HUES6 (cell line): ENCODE measurements around the gene AOAH.
"Not testable (repeated sequence)": the region's sequence is repeated elsewhere in the genome, so short reads cannot be mapped to it uniquely, and the experiment has no call there.

ENCODE experiments used
- H3K27ac ChIP-seq: 2 replicates; pipeline ENCODE4 v1.7.0; 2013; ENCODE audit warnings: low read depth, mild to moderate bottlenecking, low read length, inconsistent platforms
- H3K27me3 ChIP-seq: 2 replicates; pipeline ENCODE4 v1.6.1; 2013; ENCODE audit warnings: low read length; ENCODE audit not compliant: control insufficient read depth, insufficient read depth
- H3K36me3 ChIP-seq: 2 replicates; pipeline ENCODE4 v1.6.1; 2013; ENCODE audit warnings: low read length; ENCODE audit not compliant: control insufficient read depth, insufficient read depth
- H3K4me1 ChIP-seq: 2 replicates; pipeline ENCODE4 v1.6.1; 2013; ENCODE audit warnings: low read length; ENCODE audit not compliant: control insufficient read depth, insufficient read depth
- H3K4me3 ChIP-seq: 2 replicates; pipeline ENCODE4 v1.5.1; 2013; ENCODE audit warnings: low read depth, low read length
- H3K9ac ChIP-seq: one replicate; pipeline ENCODE4 v1.6.1; 2013; ENCODE audit warnings: mild to moderate bottlenecking, low read length
- H3K9me3 ChIP-seq: 2 replicates; pipeline ENCODE4 v1.6.1; 2013; ENCODE audit warnings: low read depth, low read length; ENCODE audit not compliant: control insufficient read depth, insufficient read depth

The AOAH gene

DNA sequence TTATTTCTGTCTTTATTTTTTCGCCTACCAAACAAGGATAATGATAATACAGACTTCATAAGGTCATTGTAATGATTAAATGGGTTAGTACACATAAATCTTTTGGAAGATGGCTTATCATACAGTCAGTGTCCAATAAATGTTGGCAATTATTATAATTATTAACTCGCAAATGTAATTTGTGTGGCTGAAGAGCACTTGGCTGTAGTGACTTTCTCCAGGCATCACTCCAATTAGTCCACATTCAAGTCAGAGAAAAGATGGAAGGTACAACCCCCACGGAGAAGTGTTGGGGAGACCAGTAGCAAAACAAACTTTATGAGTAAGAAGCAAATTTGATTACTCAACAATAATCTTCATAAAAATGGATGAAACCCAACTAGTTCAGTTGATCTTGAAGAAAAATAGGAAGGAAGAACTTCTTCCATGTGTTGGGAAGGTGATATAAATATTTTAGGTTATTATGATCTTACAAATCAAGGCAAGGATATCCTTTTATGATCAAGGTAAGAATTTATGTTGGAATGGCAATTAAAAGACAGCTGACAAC, 5.1 kb downstream of the AOAH start:
- Histone ChIP-seq H3K27me3 (no peaks in the 10 kb centered on the region), H3K27ac (no peak overlapping the region), H3K36me3 (no peaks in the 10 kb centered on the region), H3K9ac (no peak overlapping the region), H3K9me3 (no peaks in the 10 kb centered on the region), H3K4me3 (no peak overlapping the region), H3K4me1 (no peaks in the 10 kb centered on the region)

DNA sequence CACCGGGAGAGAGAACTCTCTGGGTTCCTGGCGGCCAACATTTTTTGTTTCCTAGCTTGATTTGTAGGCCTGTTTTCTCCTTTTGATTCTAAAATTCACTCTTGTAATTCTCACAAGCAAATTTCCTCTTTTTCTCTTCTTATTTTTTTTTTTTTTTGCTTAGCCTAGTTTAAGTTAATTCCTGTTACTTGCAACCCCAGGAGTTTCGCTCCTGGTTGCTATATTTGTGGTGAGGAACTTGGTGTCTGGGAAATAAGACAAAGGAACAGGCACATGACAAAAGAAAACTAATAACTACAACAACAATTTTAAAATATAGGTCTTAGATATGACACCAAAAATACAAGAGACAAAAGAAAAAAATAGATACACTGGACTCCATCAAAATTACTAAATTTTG, 6.7 kb downstream of the AOAH start:
- Histone ChIP-seq H3K9ac (no peak overlapping the region), H3K4me3 (no peak overlapping the region), H3K27me3 (no peaks in the 10 kb centered on the region), H3K9me3 (no peaks in the 10 kb centered on the region), H3K4me1 (no peaks in the 10 kb centered on the region), H3K27ac (no peak overlapping the region), H3K36me3 (no peaks in the 10 kb centered on the region)

DNA sequence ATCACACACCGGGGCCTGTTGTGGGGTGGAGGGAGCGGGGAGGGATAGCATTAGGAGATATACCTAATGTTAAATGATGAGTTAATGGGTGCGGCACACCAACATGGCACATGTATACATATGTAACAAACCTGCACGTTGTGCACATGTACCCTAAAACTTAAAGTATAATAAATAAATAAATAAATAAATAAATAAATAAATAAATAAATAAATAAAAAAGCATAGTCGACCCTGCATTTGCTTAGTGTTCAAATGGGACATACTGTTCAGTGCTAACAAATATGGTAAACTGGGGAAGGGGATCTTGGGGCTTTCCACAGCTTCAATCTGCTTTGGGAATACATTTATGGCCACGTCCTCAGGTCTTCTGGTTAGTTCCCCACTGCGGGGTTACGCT, 7.5 kb downstream of the AOAH start:
- H3K27ac ChIP-seq, H3K36me3 ChIP-seq, H3K27me3 ChIP-seq, H3K4me3 ChIP-seq, H3K4me1 ChIP-seq, H3K9me3 ChIP-seq, H3K9ac ChIP-seq: not testable (repeated sequence)

DNA sequence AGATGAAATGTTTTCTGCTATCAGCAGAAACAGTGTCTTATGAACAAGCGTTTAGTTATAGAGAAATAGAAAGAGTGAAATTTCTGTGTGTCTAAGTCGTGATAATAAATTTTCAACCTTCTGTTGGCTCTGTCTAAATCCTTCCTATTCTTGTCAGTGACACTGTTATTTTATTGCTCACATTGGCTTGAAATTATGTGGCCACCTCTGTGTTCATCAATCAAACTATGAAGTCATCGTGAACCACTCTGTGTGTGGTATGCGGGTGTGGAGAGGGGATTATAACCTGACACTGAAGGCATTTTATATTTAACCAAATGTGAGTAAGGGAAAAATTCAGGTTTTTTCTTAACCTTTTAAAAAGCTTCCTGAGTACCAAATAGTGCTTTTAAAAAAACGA, 12.3 kb downstream of the AOAH start:
- Histone ChIP-seq H3K4me1 (peaks cover 6% of the 10 kb centered on the region; the same call in 1 of the 2 replicates), H3K36me3 (no peaks in the 10 kb centered on the region), H3K9ac (no peak overlapping the region), H3K27ac (no peak overlapping the region), H3K4me3 (no peak overlapping the region), H3K27me3 (no peaks in the 10 kb centered on the region), H3K9me3 (no peaks in the 10 kb centered on the region)

DNA sequence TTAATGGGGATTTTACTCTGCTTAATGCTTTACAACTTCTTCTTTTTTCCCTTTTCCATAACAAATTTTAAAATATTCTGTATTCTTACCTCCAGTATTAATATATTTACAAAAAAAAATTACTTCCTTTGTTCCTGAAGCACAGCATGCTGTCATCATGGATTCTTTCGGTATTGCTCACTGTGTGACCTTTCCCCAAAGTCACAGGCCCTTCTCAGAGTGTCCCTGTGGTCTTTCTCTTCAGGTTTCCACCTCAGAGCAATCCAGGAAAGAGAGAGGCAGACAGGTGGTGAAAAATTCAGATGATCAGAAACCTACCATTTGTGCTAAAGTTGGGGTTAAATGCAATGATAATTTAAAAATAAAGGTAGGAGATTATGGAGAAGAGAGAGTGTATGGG, 13.0 kb downstream of the AOAH start:
- Histone ChIP-seq H3K4me1 (peaks cover 6% of the 10 kb centered on the region; the same call in 1 of the 2 replicates), H3K27me3 (no peaks in the 10 kb centered on the region), H3K9ac (no peak overlapping the region), H3K36me3 (no peaks in the 10 kb centered on the region), H3K4me3 (no peak overlapping the region), H3K9me3 (no peaks in the 10 kb centered on the region), H3K27ac (no peak overlapping the region)

DNA sequence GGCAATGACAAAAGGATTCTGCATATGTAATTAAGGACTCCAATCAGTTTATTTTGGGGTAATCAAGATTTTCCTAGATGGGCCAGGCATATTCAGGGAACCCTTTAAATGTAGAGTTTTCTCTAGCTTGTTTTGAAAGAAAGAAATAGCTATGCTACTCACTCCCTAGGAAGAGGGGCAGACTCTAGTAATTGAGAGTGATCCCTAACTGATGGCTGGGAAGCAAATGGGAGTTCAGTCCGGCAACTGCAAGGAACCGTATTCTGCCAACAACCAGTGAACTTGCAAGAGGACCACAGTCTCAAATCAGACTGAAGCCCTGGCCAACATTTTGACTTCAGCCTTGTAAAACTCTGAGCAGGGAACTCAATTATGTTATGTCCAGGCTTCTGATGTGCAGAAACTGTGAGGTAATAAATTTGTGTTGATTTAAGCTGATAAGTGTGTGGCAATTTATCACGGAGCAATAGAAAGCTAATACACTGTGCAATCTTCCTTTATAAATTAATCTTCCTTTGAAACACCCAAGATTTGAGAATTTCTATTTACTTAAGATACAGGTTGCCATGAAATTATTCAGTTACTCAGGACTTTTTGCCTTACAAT, 14.0 kb downstream of the AOAH start:
- Histone ChIP-seq H3K27me3 (no peaks in the 10 kb centered on the region), H3K27ac (no peak overlapping the region), H3K36me3 (no peaks in the 10 kb centered on the region), H3K9ac (no peak overlapping the region), H3K9me3 (no peaks in the 10 kb centered on the region), H3K4me3 (no peak overlapping the region), H3K4me1 (peaks cover 6% of the 10 kb centered on the region; the same call in 1 of the 2 replicates)

DNA sequence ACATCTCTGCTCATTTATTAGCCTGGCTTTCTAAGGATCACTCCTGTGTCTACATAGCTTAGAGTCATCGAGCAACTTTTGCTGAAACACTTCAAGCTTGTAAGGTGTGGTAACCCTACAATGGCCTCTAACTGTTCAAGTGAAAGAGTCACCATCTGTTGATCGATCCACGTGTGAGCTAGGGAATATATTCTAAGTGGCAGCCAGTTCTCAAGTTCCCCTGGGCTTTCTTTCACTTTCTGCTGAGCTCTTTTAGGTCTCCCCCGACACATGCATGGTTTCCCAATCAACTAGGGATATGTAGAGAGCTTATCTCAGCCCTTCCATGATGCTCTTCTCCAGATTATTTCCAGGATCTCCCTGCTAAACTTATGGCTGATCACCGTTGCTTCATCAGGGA, 15.5 kb downstream of the AOAH start:
- Histone ChIP-seq H3K36me3 (no peaks in the 10 kb centered on the region), H3K4me3 (no peak overlapping the region), H3K9me3 (no peaks in the 10 kb centered on the region), H3K9ac (no peak overlapping the region), H3K27me3 (no peaks in the 10 kb centered on the region), H3K27ac (no peak overlapping the region), H3K4me1 (peaks cover 6% of the 10 kb centered on the region; the same call in 1 of the 2 replicates)

DNA sequence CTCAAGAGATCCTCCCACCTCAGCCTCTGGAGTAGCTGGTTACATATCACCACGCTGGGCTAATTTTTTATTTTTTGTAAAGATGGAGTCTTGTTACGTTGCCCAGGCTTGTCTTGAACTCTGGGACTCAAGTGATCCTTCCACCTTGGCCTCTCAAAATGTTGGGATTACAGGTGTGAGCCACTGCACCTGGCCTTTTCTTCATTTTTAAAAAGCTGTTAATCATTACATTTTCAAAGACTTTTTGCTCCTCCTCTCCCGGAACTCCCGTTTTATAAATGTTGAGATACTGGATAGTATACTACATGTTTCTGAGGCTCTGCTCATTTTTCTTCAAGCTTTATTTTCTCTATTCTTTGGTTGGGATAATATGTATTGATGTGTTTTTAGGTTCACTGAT, 16.4 kb downstream of the AOAH start:
- Histone ChIP-seq H3K36me3 (no peaks in the 10 kb centered on the region), H3K4me3 (no peak overlapping the region), H3K9ac (no peak overlapping the region), H3K9me3 (no peaks in the 10 kb centered on the region), H3K4me1 (peaks cover 6% of the 10 kb centered on the region; the same call in 1 of the 2 replicates), H3K27ac (no peak overlapping the region), H3K27me3 (no peaks in the 10 kb centered on the region)

DNA sequence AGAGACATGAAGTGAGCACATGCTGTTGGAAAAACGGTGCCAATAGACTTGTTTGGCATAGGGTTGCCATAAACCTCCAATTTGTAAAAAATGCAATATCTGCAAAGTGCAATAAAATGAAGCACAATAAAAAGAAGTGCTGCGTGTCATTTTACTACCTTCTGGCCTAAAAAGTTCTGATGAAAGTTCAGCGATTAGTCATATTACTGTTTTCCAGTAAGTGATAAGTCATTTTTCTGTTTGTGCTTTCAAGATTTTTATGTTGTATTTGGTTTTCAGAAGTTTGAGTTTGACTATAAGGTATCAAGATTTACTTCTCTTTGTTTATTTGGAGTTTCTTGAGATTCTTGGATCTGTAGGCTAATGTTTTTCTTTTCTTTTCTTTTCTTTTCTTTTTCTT, 16.8 kb downstream of the AOAH start:
- H3K27ac ChIP-seq = no peak overlapping the region

DNA sequence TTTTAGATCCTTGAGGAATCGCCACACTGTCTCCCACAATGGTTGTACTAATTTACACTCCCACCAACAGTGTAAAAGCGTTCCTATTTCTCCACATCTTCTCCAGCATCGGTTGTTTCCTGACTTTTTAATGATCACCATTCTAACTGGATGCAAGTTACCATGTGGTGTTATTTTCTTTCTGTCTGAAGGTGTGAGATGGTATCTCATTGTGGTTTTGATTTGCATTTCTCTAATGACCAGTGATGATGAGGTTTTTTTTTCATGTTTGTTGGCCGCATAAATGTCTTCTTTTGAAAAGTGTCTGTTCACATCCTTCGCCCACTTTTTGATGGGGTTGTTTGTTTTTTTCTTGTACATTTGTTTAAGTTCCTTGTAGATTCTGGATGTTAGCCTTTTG, 20.4 kb downstream of the AOAH start:
- not testable (repeated sequence) for H3K9ac ChIP-seq, H3K4me1 ChIP-seq, H3K27ac ChIP-seq, H3K36me3 ChIP-seq, H3K4me3 ChIP-seq, H3K9me3 ChIP-seq, H3K27me3 ChIP-seq

More for the DNA sequence above, 16.8 kb downstream of the AOAH start:
- H3K4me3 ChIP-seq = no peak overlapping the region
- H3K9me3 ChIP-seq = no peaks in the 10 kb centered on the region
- H3K27me3 ChIP-seq = no peaks in the 10 kb centered on the region
- H3K4me1 ChIP-seq = peaks cover 6% of the 10 kb centered on the region; the same call in 1 of the 2 replicates
- H3K36me3 ChIP-seq = no peaks in the 10 kb centered on the region
- no peak overlapping the region for H3K9ac ChIP-seq

DNA sequence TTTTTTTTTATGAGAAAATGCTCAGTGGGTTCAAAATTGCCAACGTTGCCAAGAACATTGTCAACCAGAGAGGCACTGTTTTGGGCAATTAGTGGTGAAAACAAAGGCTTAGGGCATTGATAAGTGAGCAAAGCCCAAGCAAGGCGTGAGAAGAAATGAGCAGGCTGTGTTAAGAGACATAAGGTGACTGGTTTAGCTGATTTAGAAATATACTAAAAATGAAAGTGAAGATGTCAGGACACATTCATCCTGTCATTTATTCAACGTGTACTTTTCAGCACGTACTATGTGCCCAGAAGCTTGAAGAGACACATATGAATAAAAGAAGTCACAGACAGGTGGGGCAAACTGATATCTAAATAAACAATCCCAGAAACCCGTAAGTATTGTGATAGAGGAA, 31.8 kb downstream of the AOAH start:
- H3K36me3 ChIP-seq = no peaks in the 10 kb centered on the region
- H3K9me3 ChIP-seq = no peaks in the 10 kb centered on the region
- no peak overlapping the region for H3K9ac ChIP-seq
- no peaks in the 10 kb centered on the region for H3K27me3 ChIP-seq
- no peaks in the 10 kb centered on the region; the same call in 1 of the 2 replicates for H3K4me1 ChIP-seq
- no peak overlapping the region for H3K27ac ChIP-seq
- H3K4me3 ChIP-seq = no peak overlapping the region
